NCI-H2227 (cell line): Measurements from ENCODE around the gene KIF19.
A peak's percentile ranks its signal among the peaks of the same experiment; 100 is the strongest.

Source experiments
- DNase-seq: peaks from one replicate; lab custom pipeline; 2025; ENCODE audit not compliant: unreplicated experiment; lab: John Stamatoyannopoulos, UW

Gene KIF19

GRCh38 chr17:74303305-74303704 lies 22.7 kb upstream of the KIF19 start:
- no peak for DNase-seq

GRCh38 chr17:74304184-74304583 lies 21.8 kb upstream of the KIF19 start:
- DNase-seq, result no peak

GRCh38 chr17:74305865-74306654 lies 20.0 kb upstream of the KIF19 start:
- no peak for DNase-seq

- DNase-seq, result no peak
These were observed 17.8 kb upstream of the KIF19 start for GRCh38 chr17:74307984-74308773.

GRCh38 chr17:74309902-74310301 lies 16.1 kb upstream of the KIF19 start:
- no peak for DNase-seq

- no peak for DNase-seq
These were observed 11.1 kb upstream of the KIF19 start for GRCh38 chr17:74314877-74315276.

- DNase-seq, result no peak
These were observed 9.8 kb upstream of the KIF19 start for GRCh38 chr17:74316220-74316619.

- DNase-seq, result no peak
These were observed 9.0 kb upstream of the KIF19 start for GRCh38 chr17:74317071-74317470.

- DNase-seq, result no peak
These were observed 7.6 kb upstream of the KIF19 start for GRCh38 chr17:74318391-74318790.

- DNase-seq, result no peak
These were observed 1.5 kb upstream of the KIF19 start for GRCh38 chr17:74324521-74324920.

GRCh38 chr17:74325376-74325742 lies 667 bp upstream of the KIF19 start:
- no peak for DNase-seq

GRCh38 chr17:74326506-74326905 lies 480 bp downstream of the KIF19 start:
- no peak for DNase-seq

GRCh38 chr17:74328487-74328886 lies 2.5 kb downstream of the KIF19 start:
- no peak for DNase-seq

- DNase-seq, result no peak
These were observed 3.4 kb downstream of the KIF19 start for GRCh38 chr17:74329378-74329777.

GRCh38 chr17:74330446-74330845 lies 4.4 kb downstream of the KIF19 start:
- DNase-seq, result no peak

- no peak for DNase-seq
These were observed 6.1 kb downstream of the KIF19 start for GRCh38 chr17:74332017-74332650.

- DNase-seq, result peak; percentile 46
These were observed 6.8 kb downstream of the KIF19 start for GRCh38 chr17:74332763-74333283.

- DNase-seq, result peak; percentile 14
These were observed 8.5 kb downstream of the KIF19 start for GRCh38 chr17:74334393-74335039.

- DNase-seq, result no peak
These were observed 9.6 kb downstream of the KIF19 start for GRCh38 chr17:74335529-74336062.

- no peak for DNase-seq
These were observed 10.3 kb downstream of the KIF19 start for GRCh38 chr17:74336307-74336706.
